ENCODE data around the gene TNFRSF18. TPM values are rescaled to one million over a fixed set of nuclear protein-coding genes. Genes with fewer than 3 reads are reported as not detected.

The TNFRSF18 gene
- total and polyA plus RNA-seq, 8 donors = 0.32 to 1.2 (median 0.34) TPM; not detected in 3

DNA sequence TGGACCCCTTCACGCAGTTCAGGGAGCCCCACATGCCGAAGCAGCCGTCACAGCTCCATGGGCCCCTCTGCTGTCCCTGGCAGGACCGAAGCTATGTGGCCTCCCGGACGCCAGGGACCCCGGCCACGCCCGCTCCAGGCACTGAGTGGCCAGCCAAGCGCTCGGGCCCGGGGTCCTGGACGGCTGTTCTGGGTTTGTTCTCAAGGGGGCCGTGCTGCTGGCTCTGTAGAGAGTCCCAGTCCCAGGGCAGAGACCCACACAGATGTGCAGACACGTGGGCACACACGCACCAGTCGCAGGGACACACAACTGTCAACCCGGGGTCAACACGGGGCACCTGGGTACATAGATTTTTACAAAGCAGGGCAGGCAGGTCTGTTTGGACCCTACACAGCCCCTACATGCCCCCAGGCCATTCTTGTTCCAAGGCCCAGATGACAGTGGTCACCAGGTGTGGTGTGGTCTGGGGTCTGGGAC lies 32.3 kb upstream of the TNFRSF18 start:
- WGBS, 2 donors = 58 to 81% methylated on average over 19 of the region's 19 CpGs
- TF ChIP-seq, protein P1, sequence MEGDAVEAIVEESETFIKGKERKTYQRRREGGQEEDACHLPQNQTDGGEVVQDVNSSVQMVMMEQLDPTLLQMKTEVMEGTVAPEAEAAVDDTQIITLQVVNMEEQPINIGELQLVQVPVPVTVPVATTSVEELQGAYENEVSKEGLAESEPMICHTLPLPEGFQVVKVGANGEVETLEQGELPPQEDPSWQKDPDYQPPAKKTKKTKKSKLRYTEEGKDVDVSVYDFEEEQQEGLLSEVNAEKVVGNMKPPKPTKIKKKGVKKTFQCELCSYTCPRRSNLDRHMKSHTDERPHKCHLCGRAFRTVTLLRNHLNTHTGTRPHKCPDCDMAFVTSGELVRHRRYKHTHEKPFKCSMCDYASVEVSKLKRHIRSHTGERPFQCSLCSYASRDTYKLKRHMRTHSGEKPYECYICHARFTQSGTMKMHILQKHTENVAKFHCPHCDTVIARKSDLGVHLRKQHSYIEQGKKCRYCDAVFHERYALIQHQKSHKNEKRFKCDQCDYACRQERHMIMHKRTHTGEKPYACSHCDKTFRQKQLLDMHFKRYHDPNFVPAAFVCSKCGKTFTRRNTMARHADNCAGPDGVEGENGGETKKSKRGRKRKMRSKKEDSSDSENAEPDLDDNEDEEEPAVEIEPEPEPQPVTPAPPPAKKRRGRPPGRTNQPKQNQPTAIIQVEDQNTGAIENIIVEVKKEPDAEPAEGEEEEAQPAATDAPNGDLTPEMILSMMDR (IDR thresholded peaks at IDR 0.05) = no peak
- intact Hi-C loops (cut with DNase I) = no loop called here
- Histone ChIP-seq H3K36me3 (no peaks in the 10 kb centered on the region), H3K27me3 (no peaks in the 10 kb centered on the region), H3K4me1 (no peaks in the 10 kb centered on the region), H3K27ac (no peak overlapping the region), H3K4me3 (no peak overlapping the region), H3K9me3 (no peaks in the 10 kb centered on the region)
- FAIRE-seq (no peak), ATAC-seq (no peak), DNase-seq (no peak)

GRCh38 chr1:1237874-1238701 lies 31.7 kb upstream of the TNFRSF18 start:
- peak in 1 of 6 donors; percentile 80 for DNase-seq
- no peak overlapping the region for H3K27ac ChIP-seq
- peaks cover 0 to 4% (median 2%) of the 10 kb centered on the region in 3 donors for H3K4me1 ChIP-seq
- ATAC-seq = peak in 3 of 4 donors; percentile 3 to 75 (median 43)
- intact Hi-C loops (cut with DNase I) = no loop called here
- WGBS, 2 donors = 31 to 47% methylated on average over 48 of the region's 48 CpGs
- no peaks in the 10 kb centered on the region for H3K9me3 ChIP-seq
- no peak overlapping the region for H3K4me3 ChIP-seq
- FAIRE-seq = no peak
- H3K27me3 ChIP-seq = no peaks in the 10 kb centered on the region
- H3K36me3 ChIP-seq = no peaks in the 10 kb centered on the region
- TF ChIP-seq, protein P1 (IDR thresholded peaks at IDR 0.05) = no peak

GRCh38 chr1:1236945-1237873 lies 30.8 kb upstream of the TNFRSF18 start:
- intact Hi-C loops (cut with DNase I) = no loop called here
- peak in 3 of 4 donors; percentile 6 to 55 (median 14) for ATAC-seq
- no peak overlapping the region for H3K4me3 ChIP-seq
- H3K36me3 ChIP-seq = no peaks in the 10 kb centered on the region
- FAIRE-seq = no peak
- no peaks in the 10 kb centered on the region for H3K9me3 ChIP-seq
- H3K4me1 ChIP-seq = peaks cover 0 to 9% (median 9%) of the 10 kb centered on the region in 3 donors
- DNase-seq = peak in 1 of 6 donors; percentile 72
- 26 to 27% methylated on average over 29 to 34 of the region's 34 CpGs for WGBS, 2 donors
- no peaks in the 10 kb centered on the region for H3K27me3 ChIP-seq
- H3K27ac ChIP-seq = no peak overlapping the region
- TF ChIP-seq, protein P1 (IDR thresholded peaks at IDR 0.05) = no peak

DNA sequence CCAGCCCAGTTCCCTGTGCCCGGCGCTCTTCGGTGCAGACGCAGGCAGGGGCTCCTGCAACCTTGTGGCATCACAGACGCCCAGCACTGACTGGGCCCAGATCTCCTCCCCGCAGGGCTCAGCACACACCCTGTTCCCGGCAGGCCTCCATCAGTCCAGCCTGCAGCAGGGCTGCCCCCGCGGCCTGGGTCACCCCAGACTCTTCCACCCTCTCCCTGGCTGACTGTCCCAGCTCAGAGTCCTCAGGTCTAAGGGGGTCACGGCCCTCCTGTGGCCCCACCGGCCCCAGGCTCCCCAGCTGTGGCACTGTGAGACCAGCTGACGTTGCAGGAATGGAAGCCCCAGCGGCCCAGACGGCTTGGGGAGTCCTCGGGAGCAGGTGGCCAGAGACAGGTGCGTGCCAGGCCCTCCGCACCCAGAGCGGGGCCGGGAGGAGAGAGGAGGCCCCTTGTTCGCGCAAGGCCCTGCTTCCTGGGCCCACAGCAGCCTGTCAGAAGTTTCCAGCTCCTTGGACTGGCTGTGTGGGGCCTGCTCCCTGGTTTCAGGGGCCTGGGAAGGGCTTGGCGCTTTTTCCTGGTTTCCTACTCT lies 29.9 kb upstream of the TNFRSF18 start:
- TF ChIP-seq, protein P1 (IDR thresholded peaks at IDR 0.05) = no peak
- Histone ChIP-seq H3K36me3 (no peaks in the 10 kb centered on the region), H3K27me3 (no peaks in the 10 kb centered on the region), H3K9me3 (no peaks in the 10 kb centered on the region), H3K27ac (no peak overlapping the region), H3K4me1 (peaks cover 0 to 9% (median 9%) of the 10 kb centered on the region in 3 donors), H3K4me3 (no peak overlapping the region)
- DNase-seq (peak in 1 of 6 donors; percentile 67), FAIRE-seq (no peak), ATAC-seq (no peak)
- WGBS, 2 donors = 71 to 74% methylated on average over 19 to 22 of the region's 22 CpGs
- intact Hi-C loops (cut with DNase I) = no loop called here

All from pancreas (tissue), 10 donors.